K562 (cell line): ENCODE results near the gene KNL1. TPM values are rescaled to one million over a fixed set of nuclear protein-coding genes. Genes with fewer than 3 reads are reported as not detected.

Experiments used
- ATAC-seq: fragments of 200-7000 bp; cut with Tn5 transposase; 3 replicates; pipeline ENCODE4 v1.9.1; 2020; ENCODE audit warnings: moderate library complexity
- BruUV-seq: library from RNA; stranded (reverse); fragments of 400-500 nt; replicated peaks from 2 replicates; lab custom pipeline; 2021; lab: Mats Ljungman, UMichigan
- CTCF ChIA-PET: fragments of 300-600 bp; formaldehyde crosslinking; extraction: SDS; loops from one replicate; lab custom pipeline; 2021; ENCODE audit warnings: low intra/inter-chr PET ratio; lab: Yijun Ruan, JAX
- POLR2A ChIA-PET: fragments of 300-600, 350-650 bp; sonication (Branson Sonifier 250); formaldehyde crosslinking; extraction: SDS; loops from one replicate; lab custom pipeline; 2021; ENCODE audit warnings: antibody characterized with exemption, inconsistent platforms; lab: Yijun Ruan, JAX
- DNase-seq, 4 experiments: peaks; one replicate each; pipeline versions ENCODE4 v3.0.0 to v3.0.0-alpha.2; 2011 to 2018; ENCODE audit warnings: low spot score in 3 of 4, mixed read lengths in 3 of 4; ENCODE audit errors: extremely low read depth in 1 of 4
- FAIRE-seq: peaks from 2 replicates; lab custom pipeline; 2011; peaks lifted over from hg19 to GRCh38; lab: Jason Lieb, UNC
- H2AFZ ChIP-seq: 2 replicates; pipeline ENCODE4 v1.6.0; 2011; ENCODE audit warnings: low read depth, low read length, control low read depth, inconsistent platforms
- H3K27ac ChIP-seq: fragments of 200-600 bp; 3 replicates; pipeline ENCODE4 v1.8.0; 2011; ENCODE audit warnings: low read depth, mild to moderate bottlenecking, control low read depth, inconsistent platforms, low read length, moderate library complexity, mixed read lengths; ENCODE audit errors: extremely low read depth
- H3K27me3 ChIP-seq, 2 experiments: fragments of 300-600 bp in 1 of 2; 2 replicates in 1 of 2; 3 replicates in 1 of 2; pipeline versions ENCODE4 v1.6.0 to v1.8.0; 2011; ENCODE audit warnings: inconsistent platforms in 2 of 2, low read length in 2 of 2, mild to moderate bottlenecking in 1 of 2, mixed read lengths in 1 of 2, moderate library complexity in 1 of 2; ENCODE audit not compliant: control insufficient read depth in 2 of 2, insufficient read depth in 2 of 2
- H3K36me3 ChIP-seq: fragments of 300-600 bp; 3 replicates; pipeline ENCODE4 v1.8.0; 2011; ENCODE audit warnings: mild to moderate bottlenecking, low read length, inconsistent platforms; ENCODE audit not compliant: control insufficient read depth, insufficient read depth
- H3K4me1 ChIP-seq, 2 experiments: fragments of 200-600 bp in 1 of 2; replicated peaks in 1 of 2; 2 replicates in 1 of 2; 3 replicates in 1 of 2; pipeline versions ENCODE4 v1.5.1 to v1.8.0; 2011; ENCODE audit warnings: inconsistent platforms in 2 of 2, low read length in 2 of 2, mild to moderate bottlenecking in 1 of 2, mixed read lengths in 1 of 2, moderate library complexity in 1 of 2; ENCODE audit not compliant: control insufficient read depth in 2 of 2, insufficient read depth in 2 of 2
- H3K4me2 ChIP-seq: 2 replicates; pipeline ENCODE4 v1.6.1; 2011; ENCODE audit warnings: low read length, control low read depth, inconsistent platforms, mixed read lengths; ENCODE audit not compliant: insufficient read depth
- H3K4me3 ChIP-seq: fragments of 200-600 bp; sonication (generic), shearing (Covaris generic); 2 replicates; pipeline ENCODE4 v1.5.1; 2016; ENCODE audit warnings: control low read depth, inconsistent platforms
- H3K79me2 ChIP-seq: fragments of 200-600 bp; 3 replicates; pipeline ENCODE4 v1.8.0; 2011; ENCODE audit warnings: low read length, inconsistent platforms; ENCODE audit not compliant: control insufficient read depth, insufficient read depth
- H3K9ac ChIP-seq, 2 experiments: 2 replicates each; pipeline versions ENCODE4 v1.6.0 to v1.6.1; 2011; ENCODE audit warnings: low read depth in 2 of 2, low read length in 2 of 2, control low read depth in 1 of 2, inconsistent platforms in 1 of 2, mild to moderate bottlenecking in 1 of 2, mixed read lengths in 1 of 2; ENCODE audit not compliant: insufficient read depth in 1 of 2
- H3K9me1 ChIP-seq: one replicate; pipeline ENCODE4 v1.6.0; 2011; ENCODE audit warnings: inconsistent platforms, mild to moderate bottlenecking, low read length, moderate library complexity; ENCODE audit not compliant: control insufficient read depth, insufficient read depth
- H3K9me3 ChIP-seq: replicated peaks from 2 replicates; pipeline ENCODE4 v1.5.1; 2011; ENCODE audit warnings: low read depth, low read length, inconsistent platforms; ENCODE audit not compliant: control insufficient read depth, insufficient read depth
- H4K20me1 ChIP-seq: replicated peaks from 2 replicates; pipeline ENCODE4 v1.6.1; 2011; ENCODE audit warnings: low read length, inconsistent platforms, mixed read lengths; ENCODE audit not compliant: control insufficient read depth, insufficient read depth
- CLOCK ChIP-seq: fragments of 250-450 bp; sonication (Bioruptor Pico); IDR thresholded peaks from 2 replicates; pipeline ENCODE4 v1.4.0; 2020; ENCODE audit warnings: mild to moderate bottlenecking, moderate library complexity, borderline replicate concordance
- CREB5 ChIP-seq: fragments of 250-450 bp; sonication (Bioruptor Pico); IDR thresholded peaks from 2 replicates; pipeline ENCODE4 v1.5.0; 2020; ENCODE audit warnings: mild to moderate bottlenecking
- DACH1 ChIP-seq: fragments of 450-650 bp; IDR thresholded peaks from 2 replicates; pipeline ENCODE4 v1.6.1; 2018; ENCODE audit not compliant: partially characterized antibody
- HMGXB4 ChIP-seq: sonication (generic); formaldehyde crosslinking; IDR thresholded peaks from 2 replicates; pipeline ENCODE4 v1.8.1; 2023; ENCODE audit warnings: mild to moderate bottlenecking, missing genetic modification reagents
- KAT2B ChIP-seq: IDR thresholded peaks from one replicate; pipeline ENCODE4 v1.6.1; 2012; ENCODE audit warnings: low read depth, mild to moderate bottlenecking, control low read depth, inconsistent platforms, low read length, moderate library complexity
- MCM7 ChIP-seq, 2 experiments: fragments of 450-650 bp; IDR thresholded peaks; 2 replicates each; pipeline ENCODE4 v1.6.1; 2016 to 2018
- PTBP1 ChIP-seq: fragments of 200-400 bp; formaldehyde crosslinking; IDR thresholded peaks from 2 replicates; pipeline ENCODE4 v1.6.1; 2017; ENCODE audit warnings: low read depth, low read length
- ZNF140 ChIP-seq: fragments of 250-450 bp; sonication (Bioruptor Pico); IDR thresholded peaks from 2 replicates; pipeline ENCODE4 v1.8.0; 2021; ENCODE audit warnings: moderate library complexity, mild to moderate bottlenecking, inconsistent platforms
- ZNF395 ChIP-seq: fragments of 200-800 bp; sonication (Bioruptor generic); IDR thresholded peaks from 2 replicates; pipeline ENCODE4 v1.6.1; 2017; ENCODE audit warnings: missing genetic modification characterization, missing compliant biosample characterization
- ZNF408 ChIP-seq: fragments of 250-450 bp; sonication (Bioruptor Pico); IDR thresholded peaks from 2 replicates; pipeline ENCODE4 v1.4.0; 2020; ENCODE audit warnings: low read depth, mild to moderate bottlenecking, moderate library complexity
- ZSCAN32 ChIP-seq: fragments of 450-650 bp; formaldehyde crosslinking; IDR thresholded peaks from 2 replicates; pipeline ENCODE4 v1.4.0; 2020; ENCODE audit warnings: mild to moderate bottlenecking, moderate library complexity
- in situ Hi-C: fragments of 300-500 bp; cut with MboI; formaldehyde crosslinking; loops from 4 replicates; pipeline ENCODE4 v1.15.0; 2018; ENCODE audit warnings: inconsistent platforms, mixed read lengths
- intact Hi-C: fragments of 100-400 bp; cut with micrococcal nuclease; formaldehyde crosslinking; loops from 2 replicates; pipeline ENCODE4 v1.14.2; 2022
- polyA plus RNA-seq, 8 experiments: library from polyadenylated mRNA; depleted of rRNA in 4 of 8; stranded (reverse) in 5 of 8; unstranded in 3 of 8; fragments of >200 nt; fragmentation: Nextera tagmentation in 2 of 8; fragmentation: Illumina TruSeq in 1 of 8; extraction: Ambion mirVana in 2 of 8; extraction: Trizol in 1 of 8; gene quantifications; 2 replicates each; pipeline versions ENCODE4 v1.2.1 to v1.2.3, GENCODE V29; 2011 to 2014; ENCODE audit warnings: inconsistent platforms in 1 of 8, missing spikeins in 1 of 8
- total RNA-seq, 7 experiments: library from RNA; depleted of rRNA in 6 of 7; stranded (reverse); fragments of >200 nt in 6 of 7; fragmentation: Illumina TruSeq in 2 of 7; extraction: Trizol in 2 of 7; gene quantifications; 2 replicates each; pipeline versions ENCODE4 v1.2.1 to v1.2.3, GENCODE V29; 2011 to 2021; ENCODE audit warnings: low replicate concordance in 1 of 7

The KNL1 gene
- total and polyA plus RNA-seq, 9 of the 15 experiments (the other 6 are each of a cell fraction or from before 2014, with no cell fraction given): 14.5 to 65.4 (median 34.6) TPM

- in situ Hi-C loops (no loop called here), intact Hi-C loops (no loop called here)
- H3K4me1 ChIP-seq: no peaks in the 10 kb centered on the region
- H3K36me3 ChIP-seq: no peaks in the 10 kb centered on the region
- no peak for TF ChIP-seq DACH1
- TF ChIP-seq CREB5: no peak
- TF ChIP-seq ZNF395 (CRISPR knock-in tag): no peak
- TF ChIP-seq ZSCAN32: no peak
- TF ChIP-seq PTBP1: no peak
- TF ChIP-seq HMGXB4 (CRISPR knock-in tag): no peak
- TF ChIP-seq ZNF140: no peak
- no peak for TF ChIP-seq CLOCK (CRISPR knock-in tag)
- TF ChIP-seq KAT2B: no peak
- no peak for TF ChIP-seq ZNF408 (CRISPR knock-in tag)
- no peak for TF ChIP-seq MCM7 (IDR thresholded peaks at IDR 0.05)
- TF ChIP-seq, all 486 proteins: peak for 0
- FAIRE-seq: no peak
- Histone ChIP-seq H3K9ac (no peak overlapping the region; a peak in 1 of 4 replicates), H3K9me1 (no peaks in the 10 kb centered on the region), H2AFZ (0 out of 2 replicates have a peak overlapping the region, but pooled peaks have one; percentile 14), H3K79me2 (no peaks in the 10 kb centered on the region), H3K27me3 (no peaks in the 10 kb centered on the region), H3K9me3 (no peaks in the 10 kb centered on the region), H3K27ac (no peak overlapping the region), H4K20me1 (no peaks in the 10 kb centered on the region), H3K4me2 (no peak overlapping the region), H3K4me3 (no peak overlapping the region)
- DNase-seq: no peak
- CTCF ChIA-PET: no interaction called here
- no peak for ATAC-seq
- POLR2A ChIA-PET: interaction anchor here (0.8 to 3.3 kb wide), 2 partner anchors 10 to 102 kb away, joined by 3 to 13 read pairs; partner anchors contain the start of gene RAD51
- BruUV-seq: no TSS peak
These were observed 90.3 kb downstream of the KNL1 start for GRCh38 chr15:40684381-40684780.
